Smooth muscle cell of the brain vasculature (primary cell): ENCODE data around the gene LMF1.

Experiments
- DNase-seq: peaks from one replicate; pipeline ENCODE4 v3.0.0-alpha.2; 2012; ENCODE audit warnings: low read depth, low spot score

LMF1 gene

DNA sequence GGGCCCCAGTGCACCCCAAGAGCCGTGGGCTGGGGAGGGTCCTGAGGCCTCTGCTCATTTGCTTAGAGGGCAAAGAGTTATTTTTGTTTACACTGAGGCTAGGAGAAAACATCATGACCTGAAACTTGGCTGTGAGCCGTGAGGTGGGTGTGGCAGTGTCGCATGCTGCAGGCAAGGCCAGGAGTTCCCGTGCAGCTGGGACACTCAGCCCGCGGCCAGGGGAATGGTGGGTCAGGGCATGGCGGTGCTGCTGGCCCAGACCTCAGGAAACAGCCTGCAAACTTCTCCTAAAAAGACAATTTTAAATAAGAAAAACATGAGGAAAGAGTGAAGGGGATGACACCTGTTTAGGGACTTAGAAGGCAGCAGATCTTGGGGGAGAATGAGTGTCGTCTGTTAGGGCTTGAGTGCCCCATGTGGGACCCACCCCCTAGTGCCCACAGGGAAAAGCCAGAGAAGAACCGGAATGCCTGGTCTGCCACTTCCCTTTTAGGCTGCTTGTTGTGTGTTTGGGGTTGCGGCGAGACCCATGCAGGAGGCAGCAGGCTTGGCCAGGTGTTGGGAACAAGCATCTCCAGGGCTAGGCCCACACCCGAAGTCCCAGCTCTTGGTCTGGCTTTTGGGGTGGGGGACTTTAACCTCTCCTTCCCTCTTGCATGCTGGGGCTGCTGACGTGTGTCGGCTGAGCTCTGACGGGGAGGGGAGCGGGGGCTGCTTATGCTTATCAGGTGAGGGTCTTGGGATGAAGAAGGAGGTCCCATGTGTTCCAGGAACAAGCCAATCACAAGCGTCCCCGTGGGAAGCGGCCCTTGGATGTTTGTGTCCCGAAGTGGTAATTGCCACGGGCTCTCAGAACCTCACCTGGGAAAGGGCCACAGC lies 89.3 kb downstream of the LMF1 start:
- no peak for DNase-seq

DNA sequence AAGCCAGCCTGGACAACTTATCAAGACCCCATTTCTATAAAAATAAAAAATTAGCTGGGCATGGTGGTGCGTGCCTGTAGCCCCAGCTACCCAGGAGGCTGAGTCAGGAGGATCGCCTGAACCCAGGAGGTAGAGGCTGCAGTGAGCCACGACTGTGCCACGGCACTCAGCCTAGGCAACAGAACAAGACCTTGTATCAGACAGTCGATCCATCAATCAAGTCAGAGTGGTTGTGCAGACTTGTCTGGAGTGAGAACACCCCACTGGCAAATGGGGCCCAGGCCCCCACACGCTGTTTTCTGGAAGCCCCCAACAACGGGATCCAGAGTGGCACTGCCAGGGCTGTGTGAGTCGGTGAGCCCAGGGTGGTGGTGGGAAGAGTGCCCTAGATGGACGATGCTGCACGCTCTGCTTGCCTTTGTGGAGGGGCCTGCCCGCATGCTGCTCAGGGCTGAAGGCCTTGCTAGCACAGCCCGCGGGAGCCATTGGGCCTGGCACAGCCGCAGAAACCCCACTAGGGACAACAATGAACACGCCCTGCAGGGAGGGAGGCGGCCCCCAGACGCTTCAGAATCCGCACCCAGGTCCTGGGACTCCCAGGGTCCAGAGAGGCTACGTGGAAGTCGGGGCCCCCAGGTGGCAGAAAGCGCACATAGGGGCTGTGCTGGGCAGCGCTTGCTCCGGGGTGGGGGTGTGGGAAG lies 90.2 kb downstream of the LMF1 start:
- DNase-seq, result no peak

DNA sequence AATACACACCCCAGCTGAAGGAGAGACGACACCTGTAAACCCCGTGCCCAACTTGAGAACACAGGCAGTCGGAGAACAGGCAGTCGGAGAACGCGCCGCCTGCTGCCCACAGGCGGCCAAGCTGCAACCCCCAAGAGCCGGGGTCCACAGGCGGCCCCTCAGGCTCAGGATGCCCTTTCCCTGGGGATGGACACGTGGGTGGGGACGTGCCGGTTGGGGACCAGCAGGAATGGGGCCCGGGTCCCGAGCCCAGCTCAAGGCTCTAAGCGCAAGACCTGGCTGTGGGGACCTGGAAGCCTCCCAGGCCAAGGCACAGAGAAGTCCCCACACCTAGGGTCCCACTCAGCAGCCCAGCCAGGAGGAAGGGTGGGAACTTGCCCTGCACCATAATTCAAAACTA lies 90.8 kb downstream of the LMF1 start:
- DNase-seq, result no peak

DNA sequence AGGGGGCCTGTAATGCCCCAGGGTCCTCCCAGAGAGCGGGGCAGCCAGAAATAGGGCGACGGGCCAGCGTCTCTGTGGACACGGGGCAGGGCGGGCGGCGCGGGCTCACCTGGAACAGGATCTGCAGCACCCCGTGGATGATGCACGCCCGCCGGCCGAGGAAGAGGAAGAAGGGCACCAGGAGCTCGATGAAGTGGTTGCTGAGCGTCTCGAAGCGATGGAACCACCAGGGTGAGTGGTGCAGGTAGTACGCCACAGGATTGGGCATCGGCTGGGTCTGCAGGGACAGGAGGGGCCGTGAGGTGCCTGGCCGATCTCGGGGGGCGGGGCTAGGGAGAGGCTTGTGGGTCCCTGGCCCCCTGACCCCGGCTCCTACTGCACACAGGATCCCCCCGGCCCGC lies 91.3 kb downstream of the LMF1 start:
- no peak for DNase-seq

DNA sequence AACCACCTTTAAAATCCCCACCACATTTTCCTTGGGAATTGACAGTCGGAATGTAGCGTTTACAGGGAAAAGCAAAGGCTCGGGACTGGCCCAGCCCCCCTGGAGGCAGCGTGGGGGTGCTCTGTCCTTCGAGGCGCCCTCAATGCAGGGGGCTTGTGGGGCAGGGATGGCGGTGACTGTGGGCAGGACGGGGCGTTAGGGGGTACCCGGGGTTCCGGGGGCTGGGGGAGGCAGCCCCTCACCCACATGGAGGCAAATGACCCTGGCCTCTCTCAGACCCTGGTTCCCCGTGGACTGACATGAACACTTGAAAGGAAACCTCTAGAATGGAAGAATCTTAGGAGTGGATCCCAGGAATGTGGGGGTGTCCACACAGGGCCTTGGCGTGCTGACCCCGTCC lies 91.9 kb downstream of the LMF1 start:
- no peak for DNase-seq

DNA sequence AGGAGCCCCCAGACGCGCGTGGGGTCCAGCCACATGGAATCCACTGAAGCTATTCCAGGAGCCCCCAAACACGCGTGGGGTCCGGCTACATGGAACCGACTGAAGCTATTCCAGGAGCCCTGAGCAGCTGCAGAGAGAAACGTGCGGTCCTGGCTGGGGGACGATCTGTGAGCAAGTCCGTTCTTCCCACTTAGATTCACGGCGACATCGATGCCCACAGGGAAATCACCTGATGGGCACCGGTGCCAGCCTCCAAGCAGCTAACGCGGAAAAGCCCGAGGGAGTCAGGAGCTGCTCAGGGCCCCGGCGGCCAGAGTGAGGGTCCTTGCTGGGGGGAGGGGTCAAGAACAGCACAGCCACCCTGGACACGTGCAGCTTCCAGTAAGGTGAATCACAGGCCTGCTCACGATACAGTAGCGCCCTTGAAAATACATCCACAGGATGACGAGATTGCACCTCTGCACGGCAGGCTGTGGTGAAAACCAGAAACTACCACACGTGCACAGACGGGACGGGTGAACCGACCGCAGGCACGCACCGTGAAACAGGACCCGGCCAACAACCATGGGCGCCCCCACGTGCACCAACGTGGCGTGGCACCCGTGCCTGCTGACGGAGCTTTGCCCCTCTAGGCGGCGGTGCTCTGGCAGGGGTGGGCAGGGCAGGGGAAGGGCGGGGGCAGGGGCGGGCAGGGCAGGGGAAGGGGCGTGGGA lies 92.6 kb downstream of the LMF1 start:
- DNase-seq, result no peak

DNA sequence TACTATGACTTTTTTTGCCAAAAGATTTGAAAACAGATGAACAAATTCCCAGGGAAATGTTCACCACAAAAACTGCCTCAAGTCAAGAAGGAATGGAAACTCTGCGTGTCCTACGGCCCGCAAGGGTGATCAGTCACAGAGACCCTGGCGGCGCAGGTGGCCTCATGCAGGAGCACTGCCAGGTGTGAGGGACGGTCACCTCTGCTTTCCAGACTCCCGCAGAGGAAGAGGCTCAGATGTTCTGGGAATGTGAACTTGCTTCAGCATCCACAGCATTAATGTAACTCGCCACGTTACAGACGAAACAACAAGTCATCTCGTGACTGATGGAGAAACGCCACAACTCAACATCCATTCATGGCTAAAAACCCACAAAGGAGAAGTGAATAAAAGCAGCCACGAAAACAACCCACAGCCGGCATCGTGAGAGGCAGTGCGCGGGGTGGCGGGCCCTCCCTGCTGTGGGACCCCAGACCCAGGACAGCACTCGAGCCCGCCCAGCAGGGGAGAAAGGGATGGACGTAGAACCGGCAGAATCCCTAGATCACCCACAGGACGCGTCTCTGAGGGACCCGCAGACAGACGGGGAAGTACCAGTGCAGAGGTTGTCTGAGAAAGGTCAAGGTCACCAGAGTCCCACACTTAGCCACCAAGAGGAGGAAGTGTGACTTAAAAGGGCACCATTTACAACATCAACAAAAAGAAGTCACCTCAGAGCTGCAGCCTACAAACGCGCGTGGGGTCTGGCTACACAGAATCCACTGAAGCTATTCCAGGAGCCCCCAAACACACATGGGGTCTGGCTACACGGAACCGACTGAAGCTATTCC lies 93.3 kb downstream of the LMF1 start:
- DNase-seq, result no peak

DNA sequence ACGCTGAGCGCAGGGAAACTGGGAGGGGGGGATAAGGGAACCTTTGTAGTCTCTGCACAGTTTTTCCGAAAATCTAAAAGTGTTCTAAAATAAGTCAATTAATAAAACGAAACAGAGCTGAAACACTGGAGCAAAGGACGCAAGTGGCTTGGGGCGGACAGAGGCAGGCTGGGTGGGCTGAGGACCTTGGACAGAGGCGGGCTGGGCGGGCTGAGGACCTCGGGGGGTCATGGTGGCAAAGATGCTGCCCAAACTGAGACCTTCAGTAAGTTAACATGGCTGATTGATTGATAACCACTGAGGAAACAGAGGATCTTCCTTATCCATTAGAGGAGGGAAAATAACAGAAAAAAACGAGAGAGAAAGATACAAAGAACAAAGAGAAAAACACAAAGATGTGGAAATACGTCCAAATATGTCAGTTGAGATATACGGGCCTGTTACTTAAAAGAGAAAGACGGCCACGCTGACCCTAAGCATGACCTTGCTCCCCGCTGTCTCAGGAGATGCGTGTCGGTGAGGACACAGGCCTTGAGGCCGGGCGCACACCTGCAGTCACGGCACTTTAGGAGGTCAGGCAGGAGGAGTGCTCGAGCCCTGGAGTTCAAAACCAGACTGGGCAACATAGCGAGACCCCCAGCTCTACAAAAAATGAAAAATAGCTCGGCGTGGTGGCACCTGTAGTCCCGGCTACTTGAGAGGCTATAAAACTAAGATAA lies 94.1 kb downstream of the LMF1 start:
- DNase-seq, result no peak

DNA sequence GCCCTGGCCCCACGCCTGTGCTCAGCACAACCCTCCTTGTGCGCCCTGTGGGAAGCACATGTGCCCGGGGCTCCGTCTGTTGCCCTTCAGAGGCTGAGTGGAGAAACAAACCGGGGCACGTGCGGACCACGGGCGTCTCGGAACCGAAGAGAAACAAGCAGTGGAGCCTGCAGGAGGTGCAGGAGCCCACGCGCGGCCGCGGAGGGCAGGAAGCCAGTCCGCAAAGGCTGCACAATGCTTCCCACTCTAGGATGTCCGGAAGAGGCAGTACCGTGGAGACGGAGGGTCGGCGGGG lies 94.8 kb downstream of the LMF1 start:
- DNase-seq, result no peak

DNA sequence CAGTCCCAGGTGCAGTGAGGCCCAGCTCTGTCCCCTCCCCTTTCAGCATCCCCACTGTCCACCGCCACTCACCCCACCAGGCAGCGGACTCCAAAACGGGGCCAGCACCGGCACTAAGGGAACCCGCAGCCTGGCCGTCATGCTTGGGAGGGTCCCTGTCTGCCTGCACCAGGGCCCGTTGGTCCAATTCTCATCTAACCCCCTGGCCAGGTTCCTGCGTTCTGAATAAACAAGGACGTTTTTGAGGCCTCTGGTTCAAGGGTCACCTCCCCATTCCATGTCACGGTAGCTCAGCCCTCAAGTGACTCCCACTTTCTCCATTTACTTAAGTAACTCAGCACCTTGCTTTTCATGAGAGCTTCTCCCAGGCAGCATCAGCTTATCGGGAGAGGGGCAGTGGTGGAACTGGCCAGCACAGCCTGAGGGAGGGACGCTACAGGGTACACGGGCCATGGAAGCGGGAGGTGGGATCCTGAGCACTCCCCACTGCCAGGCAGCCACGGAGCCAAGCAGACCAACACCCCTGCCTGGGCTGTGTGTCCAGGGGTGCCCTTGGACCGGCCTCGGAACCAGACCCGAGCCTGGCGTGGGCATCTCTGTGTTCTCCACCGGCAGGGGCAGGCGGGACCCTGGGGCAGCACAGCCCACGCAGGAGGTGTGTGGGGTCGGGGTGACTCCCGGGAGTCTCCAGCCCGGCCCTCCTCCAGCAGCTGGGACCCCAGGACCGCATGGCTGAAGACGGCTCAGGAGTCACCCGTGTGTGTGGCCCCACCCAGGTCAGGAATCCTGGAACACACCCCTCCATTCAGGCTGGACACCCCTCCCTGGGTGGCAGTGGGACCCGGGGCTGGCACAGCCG lies 95.4 kb downstream of the LMF1 start:
- DNase-seq, result no peak

DNA sequence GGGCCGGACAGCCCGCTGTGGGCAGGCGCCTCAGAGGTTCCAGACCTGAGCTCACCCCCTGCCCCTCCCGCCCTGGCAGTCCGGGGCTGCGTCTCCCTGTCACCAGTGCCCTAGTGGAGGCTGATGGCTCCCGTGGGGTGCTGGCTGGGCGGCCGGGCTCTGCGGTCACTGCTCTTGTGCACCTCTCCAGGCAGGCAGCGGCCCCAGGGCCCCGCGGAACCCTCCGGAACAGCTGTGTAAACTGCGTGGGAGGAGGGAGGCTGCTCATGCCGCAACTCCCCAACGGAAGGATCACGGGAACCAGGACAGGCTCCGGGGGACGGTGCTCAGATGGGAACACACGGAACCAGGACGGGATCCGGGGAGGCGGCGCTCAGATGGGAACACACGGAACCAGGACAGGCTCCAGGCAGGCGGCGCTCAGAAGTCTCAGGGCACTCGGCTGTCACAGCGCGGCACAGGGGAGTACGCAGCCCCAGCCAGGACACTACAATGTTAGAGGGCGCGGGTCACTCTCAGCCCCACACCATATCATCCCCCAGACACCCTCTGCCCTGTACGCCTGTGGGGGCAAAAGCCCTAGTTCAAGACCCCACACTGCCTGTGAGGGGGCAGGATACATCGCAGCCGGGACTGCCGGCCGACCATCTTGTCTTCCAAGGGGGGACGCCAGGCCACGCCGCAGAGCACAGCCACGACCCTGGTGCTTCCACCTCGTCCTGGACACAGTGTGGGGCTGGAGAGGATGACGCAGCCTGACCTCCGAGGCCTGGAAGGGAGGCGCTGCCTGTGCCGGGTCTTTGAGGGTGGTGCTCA lies 96.2 kb downstream of the LMF1 start:
- no peak for DNase-seq

DNA sequence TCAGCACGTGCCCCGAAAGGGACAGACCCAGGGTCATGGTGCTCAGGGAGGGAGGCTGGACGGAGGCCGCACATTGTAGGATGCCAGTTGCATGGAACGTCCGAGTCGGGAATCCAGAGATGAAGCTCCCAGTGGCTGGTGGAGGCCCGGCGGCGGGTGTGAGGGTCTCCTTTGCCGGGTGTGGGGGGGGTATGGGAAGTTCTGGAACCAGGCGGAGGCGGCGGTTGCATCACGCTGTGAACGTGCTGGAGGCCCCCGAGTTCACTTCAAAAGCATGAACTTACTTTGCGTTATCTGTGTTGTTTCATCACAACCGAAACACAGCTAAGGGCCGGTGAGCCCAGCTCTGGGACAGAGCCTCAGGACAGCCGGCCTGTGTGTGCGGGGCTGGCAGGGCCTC lies 96.9 kb downstream of the LMF1 start:
- no peak for DNase-seq

DNA sequence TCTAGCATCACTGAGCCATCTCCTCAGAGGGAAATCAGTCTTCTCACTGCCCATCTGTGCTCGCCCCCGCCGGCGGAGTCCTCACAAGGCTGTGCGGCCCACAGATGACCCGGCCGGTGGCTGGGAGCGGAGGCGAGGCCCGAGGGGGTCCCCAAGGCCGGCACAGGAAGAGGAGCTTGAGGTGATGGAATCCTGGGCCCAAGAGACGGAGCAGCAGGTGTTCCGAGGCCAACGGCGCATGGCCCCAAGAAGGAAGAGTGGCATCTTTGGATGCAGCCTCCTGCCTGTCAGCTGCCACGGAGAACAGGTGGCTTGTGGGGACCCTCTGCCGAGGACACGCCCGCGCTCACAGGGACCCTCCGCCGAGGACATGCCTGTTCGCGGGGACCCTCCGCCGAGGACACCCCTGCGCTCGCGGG lies 97.5 kb downstream of the LMF1 start:
- no peak for DNase-seq

DNA sequence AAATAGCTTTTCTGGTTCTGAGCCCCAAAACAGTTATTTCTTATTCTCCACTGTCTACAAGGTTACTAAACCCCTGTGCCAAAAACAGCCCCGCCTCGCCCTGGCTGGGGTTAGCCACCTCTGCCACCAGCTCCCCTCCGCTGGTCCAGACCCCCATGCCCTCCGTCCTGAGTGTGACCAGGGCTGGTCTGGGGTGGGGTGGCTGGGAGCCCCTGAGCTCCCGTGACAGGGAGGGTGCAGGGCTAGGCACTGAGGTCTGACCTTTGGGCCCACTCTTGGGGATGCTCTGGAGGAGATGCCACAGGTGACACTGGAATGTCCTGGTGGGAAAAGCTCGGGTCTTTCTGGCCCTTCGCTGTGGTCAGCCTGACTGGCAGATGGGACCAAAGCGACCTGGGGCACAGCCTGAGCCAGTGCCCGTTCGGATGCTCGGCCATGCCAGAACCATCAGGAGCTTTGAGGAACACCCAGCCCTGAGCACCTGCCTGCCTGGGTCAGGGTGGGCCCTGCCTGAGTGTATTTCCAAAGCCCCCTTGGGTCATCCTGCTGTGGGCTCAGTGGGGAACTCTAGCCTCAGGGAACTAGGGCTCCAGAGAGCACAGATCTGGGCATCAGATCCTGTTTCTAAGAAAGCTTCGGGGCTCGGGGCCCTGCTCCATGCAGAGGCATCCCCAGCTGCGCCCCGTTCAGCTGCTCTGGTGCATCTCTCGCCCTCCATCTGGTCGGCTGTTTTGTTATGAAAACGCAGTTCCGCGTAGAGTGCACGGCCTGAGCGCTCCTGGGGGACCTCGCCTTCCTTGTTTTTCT lies 98.1 kb downstream of the LMF1 start:
- no peak for DNase-seq

DNA sequence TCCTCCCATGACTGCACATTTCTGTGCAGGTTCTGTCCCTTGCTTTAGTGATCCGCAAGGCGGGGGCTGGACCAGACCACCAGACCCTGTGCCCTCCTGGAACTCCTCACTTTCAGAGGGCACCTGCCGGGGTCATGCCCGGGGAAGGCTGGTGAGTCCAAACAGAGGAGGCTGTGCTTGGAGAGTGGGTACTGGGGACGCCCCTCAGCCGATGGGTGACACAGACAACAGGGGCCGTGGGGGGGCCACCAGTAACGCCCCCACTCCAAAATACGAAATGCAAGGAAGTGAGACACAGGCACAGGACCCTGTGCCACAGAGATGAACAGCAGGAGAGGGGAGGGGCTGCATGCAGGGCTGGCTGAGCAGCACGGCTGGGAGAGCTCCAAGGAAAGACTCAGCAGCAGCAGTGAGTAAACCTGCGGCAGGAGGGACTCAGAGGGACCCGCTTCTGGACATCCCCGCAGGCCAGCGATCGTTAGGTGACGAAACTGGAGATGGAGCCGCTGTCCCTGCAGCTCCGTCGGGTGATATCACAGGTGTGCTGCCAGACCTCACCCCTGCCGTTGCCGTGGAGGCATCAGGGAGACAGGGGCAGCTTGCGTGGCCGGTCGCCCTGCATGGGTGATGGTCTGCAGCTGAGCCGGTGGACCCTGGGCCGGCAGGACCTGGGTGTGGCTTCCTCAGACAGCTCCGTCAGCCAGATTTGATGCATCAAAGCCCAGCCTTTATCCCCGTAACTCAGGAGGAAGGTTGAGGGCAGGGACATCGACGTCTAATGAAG lies 99.0 kb downstream of the LMF1 start:
- no peak for DNase-seq

DNA sequence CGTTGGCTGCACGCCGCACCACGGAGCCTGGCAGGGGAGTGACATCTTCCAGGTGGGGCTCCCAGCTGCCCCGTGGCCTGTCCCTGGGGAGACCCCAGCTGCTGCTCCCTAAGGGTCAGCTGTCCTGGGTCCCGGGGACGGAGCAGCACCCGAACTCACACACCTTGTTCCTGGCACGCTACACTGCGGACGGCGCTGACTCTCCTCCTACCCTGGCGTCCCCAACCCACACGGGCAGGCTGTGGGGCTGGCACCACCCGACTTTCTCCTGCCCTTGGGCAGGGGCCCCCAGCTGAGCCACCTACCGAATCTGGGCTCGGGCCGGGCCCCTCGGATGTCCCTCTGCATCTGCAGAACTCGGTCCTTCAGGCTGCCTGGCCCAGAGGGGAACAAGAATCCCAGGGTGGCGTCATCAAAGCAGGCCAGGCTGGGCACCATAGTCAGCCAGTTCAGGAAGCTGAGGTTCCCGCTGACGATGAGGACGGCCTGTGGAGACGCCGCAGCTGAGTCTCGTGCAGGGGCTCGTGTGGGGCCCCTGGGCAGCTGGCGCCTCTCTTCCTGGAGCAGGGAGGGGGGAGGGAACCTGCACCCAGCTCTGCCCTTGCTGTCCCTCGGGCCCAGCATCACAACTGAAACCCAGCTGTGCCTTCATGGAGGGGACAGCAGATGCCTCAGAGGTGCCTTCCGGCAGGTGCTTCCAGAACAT lies 99.8 kb downstream of the LMF1 start:
- no peak for DNase-seq
